Measurements from ENCODE around the gene C2CD3.
A peak's percentile ranks its signal among the peaks of the same experiment; 100 is the strongest.
"Not testable (repeated sequence)": the region's sequence is repeated elsewhere in the genome, so short reads cannot be mapped to it uniquely, and the experiment has no call there.

C2CD3 gene

GRCh38 chr11:74144592-74144991 is 26.2 kb downstream of the C2CD3 start:
- no peak overlapping the region for H3K4me3 ChIP-seq (replicated peaks; ENCODE audit: low read depth, low read length)
- TF ChIP-seq, protein P1, sequence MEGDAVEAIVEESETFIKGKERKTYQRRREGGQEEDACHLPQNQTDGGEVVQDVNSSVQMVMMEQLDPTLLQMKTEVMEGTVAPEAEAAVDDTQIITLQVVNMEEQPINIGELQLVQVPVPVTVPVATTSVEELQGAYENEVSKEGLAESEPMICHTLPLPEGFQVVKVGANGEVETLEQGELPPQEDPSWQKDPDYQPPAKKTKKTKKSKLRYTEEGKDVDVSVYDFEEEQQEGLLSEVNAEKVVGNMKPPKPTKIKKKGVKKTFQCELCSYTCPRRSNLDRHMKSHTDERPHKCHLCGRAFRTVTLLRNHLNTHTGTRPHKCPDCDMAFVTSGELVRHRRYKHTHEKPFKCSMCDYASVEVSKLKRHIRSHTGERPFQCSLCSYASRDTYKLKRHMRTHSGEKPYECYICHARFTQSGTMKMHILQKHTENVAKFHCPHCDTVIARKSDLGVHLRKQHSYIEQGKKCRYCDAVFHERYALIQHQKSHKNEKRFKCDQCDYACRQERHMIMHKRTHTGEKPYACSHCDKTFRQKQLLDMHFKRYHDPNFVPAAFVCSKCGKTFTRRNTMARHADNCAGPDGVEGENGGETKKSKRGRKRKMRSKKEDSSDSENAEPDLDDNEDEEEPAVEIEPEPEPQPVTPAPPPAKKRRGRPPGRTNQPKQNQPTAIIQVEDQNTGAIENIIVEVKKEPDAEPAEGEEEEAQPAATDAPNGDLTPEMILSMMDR (IDR thresholded peaks at IDR 0.05; ENCODE audit: low read length, missing control alignments) = no peak
- DNase-seq (ENCODE audit: low read depth) = no peak

DNA sequence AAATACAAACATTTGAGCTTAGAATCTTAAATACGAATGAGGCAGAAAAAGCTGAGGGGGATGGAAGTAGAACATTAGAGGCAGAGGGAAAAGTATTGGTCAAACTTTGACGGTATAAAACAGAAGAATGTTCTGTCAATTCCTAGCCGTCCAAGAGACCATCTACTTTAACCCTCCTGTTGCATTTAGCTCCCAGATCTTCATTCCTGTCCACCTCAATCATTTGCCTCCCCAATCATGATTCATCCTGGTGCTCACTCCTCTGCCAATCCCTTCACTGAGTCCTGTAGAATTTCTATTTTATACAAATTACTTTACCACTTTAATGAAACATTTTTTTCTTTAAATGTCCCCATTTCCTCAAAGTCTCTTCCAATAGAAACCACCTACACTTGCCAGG is 28.2 kb downstream of the C2CD3 start:
- no peak for DNase-seq (ENCODE audit: low read depth)
- TF ChIP-seq, protein P1 (IDR thresholded peaks at IDR 0.05; ENCODE audit: low read length, missing control alignments) = no peak

GRCh38 chr11:74141908-74142307 is 28.9 kb downstream of the C2CD3 start:
- H3K4me3 ChIP-seq (replicated peaks; ENCODE audit: low read depth, low read length) = no peak overlapping the region
- no peak for DNase-seq (ENCODE audit: low read depth)
- TF ChIP-seq, protein P1 (IDR thresholded peaks at IDR 0.05; ENCODE audit: low read length, missing control alignments) = no peak

More for the DNA sequence above, 28.2 kb downstream of the C2CD3 start:
- no peak overlapping the region for H3K4me3 ChIP-seq (replicated peaks; ENCODE audit: low read depth, low read length)

DNA sequence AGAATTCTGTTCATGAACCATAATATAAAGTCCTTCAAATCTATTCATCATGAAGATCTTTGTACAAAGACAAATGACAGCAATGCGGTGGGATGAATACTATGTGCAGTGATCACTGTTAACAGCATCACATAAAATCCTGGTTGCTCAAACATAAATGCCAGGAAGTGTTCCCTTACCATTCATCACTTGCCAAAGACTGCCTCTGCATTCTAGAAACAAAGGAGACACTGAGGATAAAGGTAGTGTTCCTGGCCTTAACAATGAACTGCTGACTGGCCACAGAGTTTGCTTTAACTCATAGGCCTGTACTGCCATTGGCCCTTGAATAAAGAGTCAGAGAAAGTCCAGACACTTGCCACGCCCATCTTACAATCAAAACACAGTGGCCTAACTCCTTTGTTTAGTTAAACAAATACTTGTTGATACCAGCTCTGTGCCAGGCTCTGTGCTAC is 29.5 kb downstream of the C2CD3 start:
- DNase-seq (ENCODE audit: low read depth) = peak; percentile 47
- H3K4me3 ChIP-seq (replicated peaks; ENCODE audit: low read depth, low read length) = no peak overlapping the region
- TF ChIP-seq, protein P1 (IDR thresholded peaks at IDR 0.05; ENCODE audit: low read length, missing control alignments) = no peak

DNA sequence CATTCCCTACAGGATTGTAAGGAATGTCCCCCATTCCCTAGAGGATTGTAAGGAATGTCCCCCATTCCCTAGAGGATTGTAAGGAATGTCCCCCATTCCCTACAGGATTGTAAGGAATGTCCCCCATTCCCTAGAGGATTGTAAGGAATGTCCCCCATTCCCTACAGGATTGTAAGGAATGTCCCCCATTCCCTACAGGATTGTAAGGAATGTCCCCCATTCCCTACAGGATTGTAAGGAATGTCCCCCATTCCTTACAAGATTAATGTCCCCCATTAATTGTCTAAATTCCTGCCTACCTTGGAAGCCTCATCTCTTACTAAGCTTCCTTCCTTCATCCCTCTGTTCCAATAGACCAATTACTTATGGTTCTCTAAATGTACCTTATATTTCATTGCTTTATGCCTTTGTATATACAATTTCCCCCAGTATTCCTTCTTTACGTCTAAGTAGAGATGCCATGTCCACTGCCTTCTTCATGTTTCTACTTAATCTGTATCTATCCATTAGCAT is 30.8 kb downstream of the C2CD3 start:
- not testable (repeated sequence) for DNase-seq (ENCODE audit: low read depth); H3K4me3 ChIP-seq (replicated peaks; ENCODE audit: low read depth, low read length)

DNA sequence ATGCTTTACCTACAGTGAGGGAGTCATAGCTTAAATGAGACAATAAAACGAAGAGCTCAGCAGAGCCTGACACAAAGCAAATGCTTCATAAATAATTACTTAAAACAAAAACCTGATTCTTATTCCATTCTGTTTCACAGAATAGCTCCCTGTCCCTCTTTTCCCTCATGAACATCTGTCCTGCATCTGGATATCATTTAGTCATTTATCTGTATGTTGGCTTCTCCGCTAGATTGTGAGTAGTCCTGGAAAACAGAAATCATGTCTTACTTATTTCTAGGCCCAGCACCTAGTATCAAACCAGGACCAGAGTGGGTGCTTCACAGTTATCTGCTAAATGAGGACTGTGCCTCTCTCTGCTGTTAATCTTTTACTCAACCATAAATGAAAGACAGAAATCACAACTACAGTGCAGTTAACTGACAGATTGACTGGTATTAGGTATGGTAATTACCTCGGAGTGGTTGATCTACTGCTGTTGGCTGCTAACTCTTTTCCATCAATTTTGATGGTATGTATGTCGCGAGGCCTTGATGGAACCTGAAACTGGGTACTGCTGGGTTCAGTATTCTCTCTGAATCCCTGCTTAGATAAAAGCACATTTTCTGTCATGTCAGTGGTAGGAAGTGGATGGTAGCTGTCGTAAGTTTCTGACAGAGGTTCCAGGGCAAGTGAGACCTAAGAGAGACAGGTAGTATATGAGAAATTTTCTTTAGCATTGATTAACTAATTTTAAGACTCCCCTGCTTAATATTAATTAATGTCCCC is 31.5 kb downstream of the C2CD3 start:
- TF ChIP-seq, protein P1 (IDR thresholded peaks at IDR 0.05; ENCODE audit: low read length, missing control alignments) = no peak
- no peak for DNase-seq (ENCODE audit: low read depth)
- H3K4me3 ChIP-seq (replicated peaks; ENCODE audit: low read depth, low read length) = no peak overlapping the region

DNA sequence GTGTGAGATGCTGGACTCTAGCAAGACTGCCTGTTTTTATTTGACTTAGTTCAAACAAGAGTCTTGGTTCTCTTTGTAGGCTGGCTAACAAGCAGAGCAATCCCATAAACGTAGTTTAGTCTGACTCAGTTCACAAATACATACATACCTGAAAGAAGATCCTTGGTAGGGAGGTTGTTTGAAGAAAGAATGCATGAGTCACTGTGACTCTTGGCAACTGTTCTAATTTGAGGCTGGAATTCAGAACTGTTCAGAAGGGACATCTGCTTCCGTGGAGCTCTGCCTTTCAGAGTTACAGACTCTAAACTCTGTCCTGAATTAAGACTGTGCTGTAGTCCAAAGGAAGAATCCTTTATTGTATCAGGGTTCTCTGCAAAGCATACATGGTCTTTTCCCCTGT is 32.2 kb downstream of the C2CD3 start:
- no peak overlapping the region for H3K4me3 ChIP-seq (replicated peaks; ENCODE audit: low read depth, low read length)
- peak; percentile 93 for DNase-seq (ENCODE audit: low read depth)
- TF ChIP-seq, protein P1 (IDR thresholded peaks at IDR 0.05; ENCODE audit: low read length, missing control alignments) = no peak
